SIG-M5 treated with dmso at 0.1 percent for 504 hours (cell line): ENCODE measurements around the gene REPS1.
A peak's percentile ranks its signal among the peaks of the same experiment; 100 is the strongest.
"Not testable (repeated sequence)": the region's sequence is repeated elsewhere in the genome, so short reads cannot be mapped to it uniquely, and the experiment has no call there.

Experiments
- DNase-seq: peaks from one replicate; lab custom pipeline; 2025; ENCODE audit not compliant: unreplicated experiment; lab: John Stamatoyannopoulos, UW

Gene REPS1

GRCh38 chr6:139003751-139004150 is 15.7 kb upstream of the REPS1 start:
- DNase-seq: peak; percentile 45

- DNase-seq: peak; percentile 84
Observed at GRCh38 chr6:138999949-139000725, 12.1 kb upstream of the REPS1 start.

- DNase-seq: no peak
Observed at GRCh38 chr6:138997136-138997535, 9.1 kb upstream of the REPS1 start.

- no peak for DNase-seq
Observed at GRCh38 chr6:138996524-138996923, 8.5 kb upstream of the REPS1 start.

GRCh38 chr6:138993410-138993809 is 5.4 kb upstream of the REPS1 start:
- DNase-seq: not testable (repeated sequence)

- peak; percentile 39 for DNase-seq
Observed at GRCh38 chr6:138992965-138993364, 4.9 kb upstream of the REPS1 start.

- no peak for DNase-seq
Observed at GRCh38 chr6:138991206-138991605, 3.2 kb upstream of the REPS1 start.

- no peak for DNase-seq
Observed at GRCh38 chr6:138989098-138989983, 1.3 kb upstream of the REPS1 start.

GRCh38 chr6:138988469-138988834 is 399 bp upstream of the REPS1 start:
- no peak for DNase-seq

- no peak for DNase-seq
Observed at GRCh38 chr6:138987080-138987642, 892 bp downstream of the REPS1 start.

- DNase-seq: peak; percentile 24
Observed at GRCh38 chr6:138986578-138986977, 1.5 kb downstream of the REPS1 start.

- no peak for DNase-seq
Observed at GRCh38 chr6:138981416-138981815, 6.6 kb downstream of the REPS1 start.

- DNase-seq: peak; percentile 29
Observed at GRCh38 chr6:138979813-138980668, 8.0 kb downstream of the REPS1 start.

- DNase-seq: no peak
Observed at GRCh38 chr6:138979365-138979764, 8.7 kb downstream of the REPS1 start.

GRCh38 chr6:138978229-138978628 is 9.8 kb downstream of the REPS1 start:
- DNase-seq: no peak

- no peak for DNase-seq
Observed at GRCh38 chr6:138977646-138978167, 10.3 kb downstream of the REPS1 start.

- DNase-seq: no peak
Observed at GRCh38 chr6:138977242-138977641, 10.8 kb downstream of the REPS1 start.

- no peak for DNase-seq
Observed at GRCh38 chr6:138975815-138976214, 12.2 kb downstream of the REPS1 start.

- no peak for DNase-seq
Observed at GRCh38 chr6:138973466-138974153, 14.4 kb downstream of the REPS1 start.

GRCh38 chr6:138972226-138972665 is 15.8 kb downstream of the REPS1 start:
- DNase-seq: no peak
